HepG2 (cell line): ENCODE measurements around the gene CD58. TPM values are rescaled to one million over a fixed set of nuclear protein-coding genes. Genes with fewer than 3 reads are reported as not detected.

Experiments used
- ARNT ChIP-seq: fragments of 450-650 bp; IDR thresholded peaks from 2 replicates; pipeline ENCODE4 v1.6.1; 2017
- ATF7 ChIP-seq, 2 experiments: fragments of 450-650 bp in 1 of 2; sonication (generic) in 1 of 2; formaldehyde crosslinking in 1 of 2; IDR thresholded peaks; 2 replicates each; pipeline versions ENCODE4 v1.4.0 to v1.6.1; 2016 to 2020; ENCODE audit warnings: antibody characterized with exemption in 1 of 2, mild to moderate bottlenecking in 1 of 2, missing genetic modification reagents in 1 of 2
- EEA1 ChIP-seq: sonication (generic); formaldehyde crosslinking; IDR thresholded peaks from 2 replicates; pipeline ENCODE4 v1.5.1; 2020; ENCODE audit warnings: mild to moderate bottlenecking, missing genetic modification reagents, borderline replicate concordance
- ETV5 ChIP-seq: IDR thresholded peaks from 2 replicates; pipeline ENCODE4 v1.6.1; 2018; ENCODE audit warnings: missing biosample characterization, missing genetic modification reagents, inconsistent platforms, borderline replicate concordance
- FOXO1 ChIP-seq: sonication (generic); formaldehyde crosslinking; IDR thresholded peaks from 2 replicates; pipeline ENCODE4 v1.4.0; 2020; ENCODE audit warnings: missing genetic modification reagents
- NCOA5 ChIP-seq: sonication (generic); formaldehyde crosslinking; IDR thresholded peaks from 2 replicates; pipeline ENCODE4 v1.4.0; 2020; ENCODE audit warnings: missing genetic modification reagents
- PHB2 ChIP-seq: fragments of 450-650 bp; IDR thresholded peaks from 2 replicates; pipeline ENCODE4 v1.6.1; 2018; ENCODE audit not compliant: partially characterized antibody
- SMAD9 ChIP-seq: sonication (generic); formaldehyde crosslinking; IDR thresholded peaks from 2 replicates; pipeline ENCODE4 v1.5.1; 2020; ENCODE audit warnings: mild to moderate bottlenecking, missing genetic modification reagents
- SOX13 ChIP-seq, 3 experiments: fragments of 450-650 bp in 1 of 3; sonication (generic) in 1 of 3; formaldehyde crosslinking in 1 of 3; IDR thresholded peaks in 2 of 3; conservative IDR thresholded peaks in 1 of 3; 2 replicates each; pipeline versions ENCODE4 v1.5.0 to v1.6.1; 2016 to 2020; ENCODE audit warnings: antibody characterized with exemption in 1 of 3, mild to moderate bottlenecking in 1 of 3, missing compliant biosample characterization in 1 of 3, missing genetic modification reagents in 1 of 3, moderate library complexity in 1 of 3
- SRSF1 ChIP-seq: fragments of 200-400 bp; formaldehyde crosslinking; optimal IDR thresholded peaks from 2 replicates; pipeline ENCODE3; 2017; ENCODE audit warnings: mild to moderate bottlenecking, low read depth, low read length, moderate library complexity
- TGIF2 ChIP-seq: IDR thresholded peaks from 2 replicates; pipeline ENCODE4 v1.6.1; 2016; ENCODE audit warnings: control low read depth, missing compliant biosample characterization
- TOPORS ChIP-seq: sonication (generic); formaldehyde crosslinking; IDR thresholded peaks from 2 replicates; pipeline ENCODE4 v1.8.0; 2023; ENCODE audit warnings: mild to moderate bottlenecking, missing genetic modification reagents
- TRIM24 ChIP-seq: sonication (generic); formaldehyde crosslinking; IDR thresholded peaks from 2 replicates; pipeline ENCODE4 v1.8.0; 2022; ENCODE audit warnings: mild to moderate bottlenecking, missing genetic modification reagents
- ZNF232 ChIP-seq: sonication (generic); formaldehyde crosslinking; IDR thresholded peaks from 2 replicates; pipeline ENCODE4 v1.4.0; 2020; ENCODE audit warnings: missing genetic modification reagents, borderline replicate concordance
- ZNF468 ChIP-seq: sonication (generic); formaldehyde crosslinking; IDR thresholded peaks from 2 replicates; pipeline ENCODE4 v1.8.0; 2022; ENCODE audit warnings: mild to moderate bottlenecking, moderate library complexity, missing genetic modification reagents
- ZNF556 ChIP-seq: sonication (generic); formaldehyde crosslinking; IDR thresholded peaks from 2 replicates; pipeline ENCODE4 v1.4.0; 2020; ENCODE audit warnings: mild to moderate bottlenecking, missing genetic modification reagents, borderline replicate concordance
- ZNF597 ChIP-seq: sonication (generic); formaldehyde crosslinking; IDR thresholded peaks from 2 replicates; pipeline ENCODE4 v1.5.0; 2020; ENCODE audit warnings: missing genetic modification reagents
- ZNF7 ChIP-seq: IDR thresholded peaks from 2 replicates; pipeline ENCODE4 v1.6.1; 2016; ENCODE audit warnings: missing biosample characterization, missing genetic modification reagents
- ZNF766 ChIP-seq: sonication (generic); formaldehyde crosslinking; IDR thresholded peaks from 2 replicates; pipeline ENCODE4 v1.5.0; 2020; ENCODE audit warnings: missing genetic modification reagents, borderline replicate concordance
- ZNF768 ChIP-seq: sonication (generic); formaldehyde crosslinking; IDR thresholded peaks from 2 replicates; pipeline ENCODE4 v1.4.0; 2020; ENCODE audit warnings: missing genetic modification reagents
- polyA plus RNA-seq, 8 experiments: library from polyadenylated mRNA; depleted of rRNA in 3 of 8; stranded (reverse) in 7 of 8; unstranded in 1 of 8; fragments of >200 nt; fragmentation: Illumina TruSeq in 4 of 8; extraction: Trizol in 4 of 8; gene quantifications; 2 replicates each; pipeline versions ENCODE4 v1.2.1 to v1.2.3, GENCODE V29; 2011 to 2016; ENCODE audit warnings: low read depth in 4 of 8, missing spikeins in 1 of 8, mixed read lengths in 1 of 8; ENCODE audit not compliant: insufficient read depth in 1 of 8
- total RNA-seq, 5 experiments: library from RNA; depleted of rRNA; stranded (reverse); fragments of >200 nt; fragmentation: Illumina TruSeq; extraction: Trizol; gene quantifications; 2 replicates each; pipeline ENCODE4 v1.2.3, GENCODE V29; 2016; ENCODE audit warnings: low read depth in 1 of 5
- TF ChIP-seq, protein P1 (sequence below): sonication (generic); formaldehyde crosslinking; IDR thresholded peaks from 2 replicates; pipeline ENCODE4 v1.8.1; 2023; ENCODE audit warnings: mild to moderate bottlenecking, missing genetic modification reagents, borderline replicate concordance
- TF ChIP-seq, protein P2 (sequence below): sonication (generic); formaldehyde crosslinking; IDR thresholded peaks from 2 replicates; pipeline ENCODE4 v1.4.0; 2020; ENCODE audit warnings: missing genetic modification reagents
- TF ChIP-seq, protein P3 (sequence below): sonication (generic); formaldehyde crosslinking; IDR thresholded peaks from 2 replicates; pipeline ENCODE4 v1.8.1; 2022; ENCODE audit warnings: low read depth, mild to moderate bottlenecking, missing genetic modification reagents

Gene CD58
- total and polyA plus RNA-seq, 2 of the 13 experiments (the other 11 are each of a cell fraction or from before 2014, with no cell fraction given) = 9.4 to 13.5 TPM

GRCh38 chr1:116474921-116475849 is 95.6 kb downstream of the CD58 start (continued):
- no peak for TF ChIP-seq TRIM24 (CRISPR knock-in tag)
- no peak for TF ChIP-seq ZNF766 (CRISPR knock-in tag)
- TF ChIP-seq EEA1 (CRISPR knock-in tag) = no peak
- no peak for TF ChIP-seq ARNT
- no peak for TF ChIP-seq ZNF468
- TF ChIP-seq ETV5 = peak; percentile 58; the same call in 1 of the 2 replicates
- no peak; the same call in none of the 2 replicates for TF ChIP-seq ZNF556 (CRISPR knock-in tag)
- TF ChIP-seq, protein P1, sequence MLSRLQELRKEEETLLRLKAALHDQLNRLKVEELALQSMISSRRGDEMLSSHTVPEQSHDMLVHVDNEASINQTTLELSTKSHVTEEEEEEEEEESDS (CRISPR knock-in tag) = no peak
- no peak for TF ChIP-seq TOPORS
- no peak for TF ChIP-seq PHB2
- TF ChIP-seq SRSF1 = no peak
- peak; percentile 92 for TF ChIP-seq FOXO1 (CRISPR knock-in tag)
- no peak for TF ChIP-seq TGIF2 (CRISPR knock-in tag)
- TF ChIP-seq NCOA5 (CRISPR knock-in tag) = no peak
- TF ChIP-seq ZNF768 (CRISPR knock-in tag) = no peak
- TF ChIP-seq SMAD9 (CRISPR knock-in tag) = no peak
- TF ChIP-seq, protein P2, sequence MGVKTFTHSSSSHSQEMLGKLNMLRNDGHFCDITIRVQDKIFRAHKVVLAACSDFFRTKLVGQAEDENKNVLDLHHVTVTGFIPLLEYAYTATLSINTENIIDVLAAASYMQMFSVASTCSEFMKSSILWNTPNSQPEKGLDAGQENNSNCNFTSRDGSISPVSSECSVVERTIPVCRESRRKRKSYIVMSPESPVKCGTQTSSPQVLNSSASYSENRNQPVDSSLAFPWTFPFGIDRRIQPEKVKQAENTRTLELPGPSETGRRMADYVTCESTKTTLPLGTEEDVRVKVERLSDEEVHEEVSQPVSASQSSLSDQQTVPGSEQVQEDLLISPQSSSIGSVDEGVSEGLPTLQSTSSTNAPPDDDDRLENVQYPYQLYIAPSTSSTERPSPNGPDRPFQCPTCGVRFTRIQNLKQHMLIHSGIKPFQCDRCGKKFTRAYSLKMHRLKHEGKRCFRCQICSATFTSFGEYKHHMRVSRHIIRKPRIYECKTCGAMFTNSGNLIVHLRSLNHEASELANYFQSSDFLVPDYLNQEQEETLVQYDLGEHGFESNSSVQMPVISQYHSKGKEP (CRISPR knock-in tag) = no peak
- TF ChIP-seq ZNF597 (CRISPR knock-in tag) = no peak
- peak; percentile 94 for TF ChIP-seq SOX13 (IDR thresholded peaks at IDR 0.05)
- peak in 1 of 2 experiments; percentile 98; a peak in 2 of 4 replicates for TF ChIP-seq SOX13 (CRISPR knock-in tag; conservative IDR thresholded peaks at IDR 0.05 in 1 of 2, IDR thresholded peaks at IDR 0.05 in 1 of 2)
- TF ChIP-seq, protein P3, sequence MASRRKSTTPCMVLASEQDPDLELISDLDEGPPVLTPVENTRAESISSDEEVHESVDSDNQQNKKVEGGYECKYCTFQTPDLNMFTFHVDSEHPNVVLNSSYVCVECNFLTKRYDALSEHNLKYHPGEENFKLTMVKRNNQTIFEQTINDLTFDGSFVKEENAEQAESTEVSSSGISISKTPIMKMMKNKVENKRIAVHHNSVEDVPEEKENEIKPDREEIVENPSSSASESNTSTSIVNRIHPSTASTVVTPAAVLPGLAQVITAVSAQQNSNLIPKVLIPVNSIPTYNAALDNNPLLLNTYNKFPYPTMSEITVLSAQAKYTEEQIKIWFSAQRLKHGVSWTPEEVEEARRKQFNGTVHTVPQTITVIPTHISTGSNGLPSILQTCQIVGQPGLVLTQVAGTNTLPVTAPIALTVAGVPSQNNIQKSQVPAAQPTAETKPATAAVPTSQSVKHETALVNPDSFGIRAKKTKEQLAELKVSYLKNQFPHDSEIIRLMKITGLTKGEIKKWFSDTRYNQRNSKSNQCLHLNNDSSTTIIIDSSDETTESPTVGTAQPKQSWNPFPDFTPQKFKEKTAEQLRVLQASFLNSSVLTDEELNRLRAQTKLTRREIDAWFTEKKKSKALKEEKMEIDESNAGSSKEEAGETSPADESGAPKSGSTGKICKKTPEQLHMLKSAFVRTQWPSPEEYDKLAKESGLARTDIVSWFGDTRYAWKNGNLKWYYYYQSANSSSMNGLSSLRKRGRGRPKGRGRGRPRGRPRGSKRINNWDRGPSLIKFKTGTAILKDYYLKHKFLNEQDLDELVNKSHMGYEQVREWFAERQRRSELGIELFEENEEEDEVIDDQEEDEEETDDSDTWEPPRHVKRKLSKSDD = no peak; the same call in 1 of the 2 replicates
- no peak for TF ChIP-seq ZNF7
- no peak for TF ChIP-seq ATF7 (IDR thresholded peaks at IDR 0.05)
- peak; percentile 58; the same call in 1 of the 2 replicates for TF ChIP-seq ATF7 (CRISPR knock-in tag; IDR thresholded peaks at IDR 0.05)
- TF ChIP-seq ZNF232 (CRISPR knock-in tag) = peak; percentile 47; the same call in 1 of the 2 replicates
